Measurements from ENCODE around the gene CD226.

CD226 gene

GRCh38 chr18:69948256-69948655, 583 bp upstream of the CD226 start:
- TF ChIP-seq POU6F1 (CRISPR knock-in tag; IDR thresholded peaks at IDR 0.05; ENCODE audit: borderline replicate concordance, low read depth), result no peak
- TF ChIP-seq GLIS3 (CRISPR knock-in tag; IDR thresholded peaks at IDR 0.05), result no peak
- no peak for TF ChIP-seq BACH2 (CRISPR knock-in tag; IDR thresholded peaks at IDR 0.05; ENCODE audit: borderline replicate concordance)
- no peak for TF ChIP-seq ZFP3 (CRISPR knock-in tag; IDR thresholded peaks at IDR 0.05)
- no peak for TF ChIP-seq ESRRG (CRISPR knock-in tag; IDR thresholded peaks at IDR 0.05)
- TF ChIP-seq ZNF565 (CRISPR knock-in tag; conservative IDR thresholded peaks at IDR 0.05; ENCODE audit: low read depth), result no peak
- TF ChIP-seq ZC3H10 (CRISPR knock-in tag; IDR thresholded peaks at IDR 0.05), result no peak
- TF ChIP-seq CSDC2 (CRISPR knock-in tag; IDR thresholded peaks at IDR 0.05), result no peak
- no peak for TF ChIP-seq TSHZ2 (CRISPR knock-in tag; IDR thresholded peaks at IDR 0.05)
- TF ChIP-seq TCF4 (CRISPR knock-in tag; IDR thresholded peaks at IDR 0.05; ENCODE audit: borderline replicate concordance), result no peak
- ATAC-seq, result no peak

- TF ChIP-seq PATZ1 (CRISPR knock-in tag; IDR thresholded peaks at IDR 0.05; ENCODE audit: borderline replicate concordance) (no peak), TSHZ2 (CRISPR knock-in tag; IDR thresholded peaks at IDR 0.05) (no peak), PPARA (CRISPR knock-in tag; IDR thresholded peaks at IDR 0.05; ENCODE audit: borderline replicate concordance) (no peak), TOX (CRISPR knock-in tag; IDR thresholded peaks at IDR 0.05; ENCODE audit: borderline replicate concordance) (no peak), OSR1 (CRISPR knock-in tag; IDR thresholded peaks at IDR 0.05) (no peak), CREB5 (CRISPR knock-in tag; IDR thresholded peaks at IDR 0.05; ENCODE audit: low read depth) (no peak), TCF4 (CRISPR knock-in tag; IDR thresholded peaks at IDR 0.05; ENCODE audit: borderline replicate concordance) (no peak), SNAI2 (CRISPR knock-in tag; IDR thresholded peaks at IDR 0.05) (no peak), ZFP3 (CRISPR knock-in tag; IDR thresholded peaks at IDR 0.05) (no peak), CSRNP3 (CRISPR knock-in tag; IDR thresholded peaks at IDR 0.05) (no peak), ZNF565 (CRISPR knock-in tag; conservative IDR thresholded peaks at IDR 0.05; ENCODE audit: low read depth) (no peak), GLIS3 (CRISPR knock-in tag; IDR thresholded peaks at IDR 0.05) (no peak), ZNF70 (CRISPR knock-in tag; IDR thresholded peaks at IDR 0.05) (no peak), ZNF8 (CRISPR knock-in tag; IDR thresholded peaks at IDR 0.05) (no peak), ARNTL (CRISPR knock-in tag; IDR thresholded peaks at IDR 0.05; ENCODE audit: borderline replicate concordance, low read depth) (no peak), ZFP30 (CRISPR knock-in tag; IDR thresholded peaks at IDR 0.05) (no peak)
- ATAC-seq, result no peak
Measured at GRCh38 chr18:69946608-69947155, 991 bp downstream of the CD226 start.
